Esophagus (tissue), 2 donors: ENCODE results near the gene DBNDD1. TPM values are rescaled to one million over a fixed set of nuclear protein-coding genes. Genes with fewer than 3 reads are reported as not detected.

Experiments
- H3K27ac ChIP-seq, 2 donors: one replicate each; pipeline ENCODE4 v1.5.1; 2013; ENCODE audit warnings: low read depth in 2 of 2, mild to moderate bottlenecking in 2 of 2, inconsistent platforms in 1 of 2, low read length in 1 of 2, moderate library complexity in 1 of 2
- H3K27me3 ChIP-seq, 2 donors: one replicate each; pipeline ENCODE4 v1.6.1; 2013; ENCODE audit warnings: low read length in 2 of 2, control low read depth in 1 of 2, mild to moderate bottlenecking in 1 of 2; ENCODE audit not compliant: insufficient read depth in 2 of 2, control insufficient read depth in 1 of 2
- H3K36me3 ChIP-seq, 2 donors: one replicate each; pipeline ENCODE4 v1.6.1; 2013; ENCODE audit warnings: low read length in 1 of 2; ENCODE audit not compliant: control insufficient read depth in 2 of 2, insufficient read depth in 2 of 2
- H3K4me1 ChIP-seq, 2 donors: one replicate each; pipeline ENCODE4 v1.6.1; 2013; ENCODE audit warnings: low read length in 1 of 2; ENCODE audit not compliant: control insufficient read depth in 2 of 2, insufficient read depth in 2 of 2
- H3K4me3 ChIP-seq, 2 donors: one replicate each; pipeline ENCODE4 v1.5.1; 2013; ENCODE audit warnings: low read length in 2 of 2, mild to moderate bottlenecking in 2 of 2, low read depth in 1 of 2, moderate library complexity in 1 of 2
- H3K9me3 ChIP-seq, 2 donors: one replicate each; pipeline ENCODE4 v1.6.1; 2013; ENCODE audit warnings: mild to moderate bottlenecking in 2 of 2, low read depth in 1 of 2, low read length in 1 of 2, moderate library complexity in 1 of 2; ENCODE audit not compliant: control insufficient read depth in 2 of 2, insufficient read depth in 1 of 2
- WGBS, 2 donors: extraction: QIAGEN DNeasy Blood & Tissue Kit; methylation state at CpG; one replicate each; pipeline ENCODE4 v1.1.7; 2013; 5-methylcytosine and 5-hydroxymethylcytosine counted together
- polyA plus RNA-seq, 2 donors: library from polyadenylated mRNA; stranded (reverse); fragments of 200-250 nt; gene quantifications; one replicate each; pipeline ENCODE4 v1.2.3, GENCODE V29; 2013
- donor health status: healthy with polysubstance abuse.
- donor health status: Bipolar disorder and iron deficiency.

The DBNDD1 gene
- polyA plus RNA-seq, 2 donors: 17.9 TPM

- Histone ChIP-seq H3K4me1 (peaks cover 0 to 7% of the 10 kb centered on the region in 2 donors), H3K27ac (no peak overlapping the region), H3K9me3 (peaks cover 0 to 10% of the 10 kb centered on the region in 2 donors), H3K4me3 (no peak overlapping the region), H3K36me3 (peaks cover 0 to 17% of the 10 kb centered on the region in 2 donors), H3K27me3 (no peaks in the 10 kb centered on the region)
- 90 to 95% methylated on average over 17 of the region's 17 CpGs for WGBS, 2 donors
Observed at GRCh38 chr16:90027611-90028010, 8.4 kb upstream of the DBNDD1 start.

GRCh38 chr16:90026135-90026534 lies 6.9 kb upstream of the DBNDD1 start:
- Histone ChIP-seq H3K27me3 (no peaks in the 10 kb centered on the region), H3K36me3 (peaks cover 0 to 7% of the 10 kb centered on the region in 2 donors), H3K27ac (no peak overlapping the region), H3K4me1 (no peaks in the 10 kb centered on the region), H3K9me3 (no peaks in the 10 kb centered on the region), H3K4me3 (no peak overlapping the region)
- 70 to 75% methylated on average over 8 of the region's 8 CpGs for WGBS, 2 donors

- H3K27ac ChIP-seq: peak overlapping the region in 1 of 2 donors; percentile 50
- WGBS, 2 donors: 32 to 33% methylated on average over 7 of the region's 7 CpGs
- peaks cover 0 to 3% of the 10 kb centered on the region in 2 donors for H3K36me3 ChIP-seq
- peaks cover 0 to 3% of the 10 kb centered on the region in 2 donors for H3K4me1 ChIP-seq
- H3K27me3 ChIP-seq: no peaks in the 10 kb centered on the region
- H3K9me3 ChIP-seq: no peaks in the 10 kb centered on the region
- peak overlapping the region; percentile 65 to 80 for H3K4me3 ChIP-seq
Observed at GRCh38 chr16:90023078-90023447, 3.8 kb upstream of the DBNDD1 start.

- H3K9me3 ChIP-seq: no peaks in the 10 kb centered on the region
- peak overlapping the region; percentile 65 to 80 for H3K4me3 ChIP-seq
- H3K4me1 ChIP-seq: peaks cover 0 to 3% of the 10 kb centered on the region in 2 donors
- H3K36me3 ChIP-seq: no peaks in the 10 kb centered on the region
- WGBS, 2 donors: 5% methylated on average over 57 of the region's 57 CpGs
- no peaks in the 10 kb centered on the region for H3K27me3 ChIP-seq
- peak overlapping the region; percentile 26 to 50 for H3K27ac ChIP-seq
Observed at GRCh38 chr16:90022209-90023077, 3.2 kb upstream of the DBNDD1 start.

GRCh38 chr16:90020838-90021382 lies 1.7 kb upstream of the DBNDD1 start:
- Histone ChIP-seq H3K4me3 (no peak overlapping the region), H3K4me1 (peaks cover 0 to 3% of the 10 kb centered on the region in 2 donors), H3K9me3 (no peaks in the 10 kb centered on the region), H3K27ac (no peak overlapping the region), H3K27me3 (no peaks in the 10 kb centered on the region), H3K36me3 (no peaks in the 10 kb centered on the region)
- 88 to 90% methylated on average over 2 of the region's 2 CpGs for WGBS, 2 donors

- 76 to 80% methylated on average over 9 of the region's 9 CpGs for WGBS, 2 donors
- peak overlapping the region in 1 of 2 donors; percentile 74 for H3K4me3 ChIP-seq
- H3K27ac ChIP-seq: no peak overlapping the region
Observed at GRCh38 chr16:90020260-90020837, 1.1 kb upstream of the DBNDD1 start.

GRCh38 chr16:90019543-90020259 lies 445 bp upstream of the DBNDD1 start:
- no peaks in the 10 kb centered on the region for H3K36me3 ChIP-seq
- no peaks in the 10 kb centered on the region for H3K9me3 ChIP-seq
- H3K27ac ChIP-seq: peak overlapping the region; percentile 34 to 45
- WGBS, 2 donors: 1 to 2% methylated on average over 48 to 57 of the region's 57 CpGs
- no peaks in the 10 kb centered on the region for H3K27me3 ChIP-seq
- H3K4me3 ChIP-seq: peak overlapping the region; percentile 61 to 74
- H3K4me1 ChIP-seq: peaks cover 0 to 3% of the 10 kb centered on the region in 2 donors

More at GRCh38 chr16:90020260-90020837, 1.1 kb upstream of the DBNDD1 start:
- H3K36me3 ChIP-seq: no peaks in the 10 kb centered on the region
- no peaks in the 10 kb centered on the region for H3K27me3 ChIP-seq
- no peaks in the 10 kb centered on the region for H3K9me3 ChIP-seq
- peaks cover 0 to 3% of the 10 kb centered on the region in 2 donors for H3K4me1 ChIP-seq

- Histone ChIP-seq H3K27me3 (no peaks in the 10 kb centered on the region), H3K4me3 (peak overlapping the region; percentile 54 to 74), H3K27ac (no peak overlapping the region), H3K36me3 (no peaks in the 10 kb centered on the region), H3K4me1 (peaks cover 0 to 3% of the 10 kb centered on the region in 2 donors), H3K9me3 (no peaks in the 10 kb centered on the region)
- 45 to 48% methylated on average over 7 of the region's 7 CpGs for whole genome bisulfite sequencing, 2 donors
Observed at GRCh38 chr16:90018297-90018651, 982 bp downstream of the DBNDD1 start.

- Histone ChIP-seq H3K27me3 (no peaks in the 10 kb centered on the region), H3K27ac (no peak overlapping the region)
- WGBS, 2 donors: 54 to 61% methylated on average over 11 of the region's 11 CpGs
Observed at GRCh38 chr16:90016339-90016950, 2.8 kb downstream of the DBNDD1 start.

More at GRCh38 chr16:90016339-90016950, 2.8 kb downstream of the DBNDD1 start:
- Histone ChIP-seq H3K36me3 (no peaks in the 10 kb centered on the region), H3K4me1 (peaks cover 0 to 3% of the 10 kb centered on the region in 2 donors), H3K4me3 (no peak overlapping the region), H3K9me3 (no peaks in the 10 kb centered on the region)
